NOMO-1 (cell line): ENCODE measurements around the gene MB.

Experiments
- DNase-seq, 2 experiments: peaks; one replicate each; lab custom pipeline; 2025; ENCODE audit not compliant: unreplicated experiment in 2 of 2; lab: John Stamatoyannopoulos, UW

Gene MB

DNA sequence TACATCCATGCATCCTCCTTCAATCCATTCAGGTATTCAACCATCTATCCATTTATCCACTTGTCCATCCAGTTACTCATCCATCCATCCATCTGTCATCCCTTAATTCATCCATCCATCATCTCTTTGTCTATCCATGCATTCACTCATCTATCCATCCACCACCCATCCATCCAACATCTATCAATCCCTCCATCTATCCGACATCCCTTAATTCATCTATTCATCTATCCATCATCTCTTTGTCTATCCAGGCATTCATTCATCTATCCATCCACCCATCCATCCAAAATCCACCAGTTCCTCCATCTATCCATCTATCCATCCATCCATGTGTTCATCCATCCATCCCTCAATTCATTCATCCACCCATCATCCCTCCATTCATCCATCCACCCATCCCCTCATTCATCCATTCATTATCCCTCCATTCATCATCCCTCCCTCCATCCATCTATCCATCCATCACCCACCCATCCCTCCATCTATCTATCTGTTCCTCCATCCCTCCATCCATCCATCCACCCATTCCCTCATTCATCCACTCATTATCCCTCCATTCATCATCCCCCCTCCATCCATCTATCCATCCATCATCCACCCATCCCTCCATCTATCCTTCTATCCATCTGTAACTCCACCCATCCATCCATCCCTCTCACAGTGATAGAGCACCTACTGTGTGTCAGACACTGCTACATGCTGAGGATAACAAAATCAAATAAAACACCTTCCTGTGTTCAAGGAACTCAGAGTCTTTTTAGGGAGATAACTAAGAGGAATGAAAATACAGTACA lies 1.5 kb upstream of the MB start:
- no peak for DNase-seq

DNA sequence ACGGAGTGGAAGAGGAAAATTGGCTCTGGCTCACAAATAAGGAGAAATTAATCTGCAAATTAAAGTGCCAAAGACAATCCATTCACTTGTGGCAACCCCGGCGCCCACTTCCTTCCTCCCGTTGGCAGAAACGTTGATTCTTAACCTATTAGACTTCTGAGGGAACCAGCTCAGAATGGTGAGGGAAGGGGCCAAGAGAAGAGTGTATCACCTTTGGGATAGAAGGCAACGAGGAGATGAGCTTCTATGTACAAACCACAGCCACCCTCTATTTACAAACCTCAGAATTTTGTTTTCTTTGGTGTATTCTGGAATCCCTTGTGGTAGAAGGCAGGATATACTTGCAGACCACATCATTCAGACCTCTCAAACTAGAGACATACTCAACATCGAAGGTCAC lies 1.1 kb downstream of the MB start:
- no peak for DNase-seq

DNA sequence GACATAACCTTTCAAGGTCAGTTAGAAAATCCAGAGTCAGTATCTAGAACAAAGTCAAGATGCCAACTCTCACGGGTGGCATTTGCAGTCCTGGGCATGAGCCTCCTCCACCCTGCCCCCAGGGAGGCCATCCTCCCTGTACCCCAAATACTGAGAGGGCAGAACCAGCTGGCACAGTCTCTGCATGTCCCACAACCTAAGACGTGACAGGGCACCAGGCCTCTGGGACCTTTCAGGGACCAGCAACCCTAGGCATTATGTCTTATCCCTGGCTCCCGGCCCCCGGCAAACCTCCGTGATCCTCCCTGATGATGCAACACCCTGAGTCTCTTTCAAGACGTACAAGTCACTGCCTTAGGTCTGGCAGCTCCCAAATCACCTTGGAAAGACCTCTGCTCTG lies 2.0 kb downstream of the MB start:
- no peak for DNase-seq

DNA sequence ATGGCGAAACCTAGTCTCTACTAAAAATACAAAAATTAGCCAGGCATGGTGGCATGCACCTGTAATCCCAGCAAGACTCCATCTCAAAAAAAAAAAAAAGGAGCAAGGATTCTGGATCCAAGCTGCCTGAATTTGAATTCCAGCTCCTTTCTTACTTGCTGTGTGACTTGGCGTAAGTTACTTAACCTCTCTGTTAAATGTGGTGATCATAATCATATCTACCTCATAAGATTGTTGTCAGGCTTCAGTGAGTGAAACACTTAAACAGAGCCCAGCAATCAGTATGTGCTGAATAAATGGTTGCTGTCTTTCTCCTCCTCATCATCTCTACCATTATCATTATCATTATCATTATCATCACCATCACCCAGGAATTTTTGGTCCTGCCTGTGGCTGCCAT lies 2.7 kb downstream of the MB start:
- no peak for DNase-seq

DNA sequence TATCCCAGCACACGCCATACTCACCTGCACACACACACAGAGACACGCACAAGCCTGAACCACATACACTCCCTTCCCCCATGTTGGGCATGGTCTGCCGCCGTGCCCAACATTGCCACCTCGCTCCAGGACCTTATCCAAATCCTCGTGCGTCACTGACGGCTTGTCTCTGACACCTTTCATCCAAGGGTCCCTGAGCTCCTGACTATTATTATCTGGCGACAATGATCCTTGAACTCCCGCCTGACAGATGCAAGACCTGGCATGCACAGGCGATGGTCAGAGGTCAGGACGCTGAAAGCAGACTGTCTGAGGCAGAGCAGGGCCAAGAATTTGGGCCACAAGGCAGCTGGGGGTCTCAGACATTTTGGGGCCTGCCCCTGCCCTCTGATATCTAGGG lies 4.2 kb downstream of the MB start:
- DNase-seq = no peak

DNA sequence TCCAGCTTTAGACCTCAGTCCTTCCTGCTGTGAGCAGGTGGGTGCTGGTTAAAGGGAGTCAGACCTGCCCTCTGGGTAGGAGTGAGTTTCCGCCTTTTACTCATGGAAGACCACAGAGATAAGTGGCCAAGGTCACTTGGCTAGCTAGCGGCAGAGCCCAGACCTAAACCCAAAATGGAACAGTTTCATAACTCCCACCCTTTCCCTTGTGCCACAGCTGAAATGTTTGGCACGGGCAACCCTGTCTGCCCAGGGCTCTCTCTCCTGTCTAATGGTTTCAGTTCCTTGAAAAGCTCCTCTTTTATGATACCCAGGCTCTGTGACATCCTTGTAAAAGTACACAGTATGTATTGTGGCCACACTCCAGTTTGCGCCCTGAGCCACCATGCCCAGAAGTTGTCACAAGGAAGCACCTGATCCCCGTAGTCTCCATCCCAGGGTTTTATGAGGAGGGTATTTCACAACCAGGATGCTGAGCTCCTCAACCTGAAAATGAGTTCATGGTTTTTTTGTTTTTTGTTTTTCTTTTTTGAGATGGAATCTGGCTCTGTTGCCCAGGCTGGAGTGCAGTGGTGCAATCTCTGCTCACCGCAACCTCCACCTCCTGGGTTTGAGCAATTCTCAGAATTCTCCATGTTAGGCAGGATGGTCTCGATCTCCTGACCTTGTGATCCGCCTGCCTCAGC lies 5.1 kb downstream of the MB start:
- peak; percentile 60 to 89 for DNase-seq

DNA sequence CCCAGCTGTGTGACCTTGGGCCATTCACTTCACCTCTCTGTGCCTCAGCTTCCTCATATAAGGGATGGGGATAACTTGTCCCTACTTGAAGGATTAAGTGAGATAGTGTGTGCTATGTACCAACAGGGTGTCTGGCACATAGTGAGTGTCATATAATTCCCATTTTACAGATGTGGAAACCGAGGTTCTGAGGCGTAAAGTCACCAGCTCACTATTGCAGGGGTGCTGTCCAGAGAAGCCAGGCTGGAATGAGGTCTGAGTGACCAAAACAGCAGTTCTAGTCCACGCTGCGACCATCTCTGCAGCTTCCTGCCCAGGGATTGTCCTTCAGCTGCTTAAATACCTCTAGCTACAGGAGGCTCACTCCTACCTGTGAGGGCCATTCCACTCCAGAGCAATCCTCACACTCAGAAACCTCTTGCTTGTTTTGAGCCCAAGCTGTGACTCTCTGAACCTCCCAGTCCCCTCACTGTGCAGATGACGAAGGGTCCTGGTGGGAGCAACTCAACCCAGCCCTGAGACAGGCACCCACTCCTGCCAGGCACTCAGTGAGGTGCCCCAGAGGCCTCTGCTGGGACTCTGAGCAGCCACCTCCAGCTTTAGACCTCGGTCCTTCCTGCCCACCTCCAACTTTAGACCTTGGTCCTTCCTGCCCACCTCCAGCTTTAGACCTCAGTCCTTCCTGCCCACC lies 5.8 kb downstream of the MB start:
- no peak for DNase-seq

DNA sequence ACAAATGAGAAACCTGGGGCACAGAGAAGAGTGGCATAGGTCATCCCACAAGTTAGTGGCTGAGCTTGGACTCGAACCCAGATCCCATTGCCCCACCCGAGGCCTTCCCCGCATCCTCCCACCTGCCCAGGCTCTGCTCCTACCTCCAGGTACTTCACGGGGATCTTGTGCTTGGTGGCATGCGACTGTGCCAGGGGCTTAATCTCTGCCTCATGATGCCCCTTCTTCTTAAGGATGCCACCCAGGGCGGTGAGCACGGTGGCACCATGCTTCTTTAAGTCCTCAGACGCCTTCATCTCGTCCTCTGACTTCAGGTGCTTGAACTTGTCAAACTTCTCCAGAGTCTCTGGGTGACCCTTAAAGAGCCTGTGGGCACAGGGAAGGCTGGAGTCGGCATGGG lies 6.4 kb downstream of the MB start:
- DNase-seq = no peak

DNA sequence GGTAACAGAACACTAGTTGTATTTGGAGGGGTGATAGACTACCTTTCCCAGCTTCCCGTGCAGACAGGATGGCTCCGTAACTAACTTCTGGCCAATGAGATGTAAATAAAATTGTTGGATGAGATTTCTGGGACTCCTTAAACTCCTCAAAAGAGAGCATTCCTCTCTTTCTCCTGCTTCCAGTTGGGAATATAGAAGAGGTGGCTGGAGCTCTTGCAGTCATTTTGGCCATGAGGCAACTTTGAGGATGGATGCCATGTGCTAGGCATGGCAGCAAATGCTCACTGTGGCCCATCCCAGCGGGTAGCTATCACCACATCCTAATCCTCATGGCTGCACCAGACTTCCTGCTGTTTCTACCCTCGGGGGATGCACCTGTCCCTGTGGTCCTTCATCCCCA lies 7.4 kb downstream of the MB start:
- DNase-seq = no peak

DNA sequence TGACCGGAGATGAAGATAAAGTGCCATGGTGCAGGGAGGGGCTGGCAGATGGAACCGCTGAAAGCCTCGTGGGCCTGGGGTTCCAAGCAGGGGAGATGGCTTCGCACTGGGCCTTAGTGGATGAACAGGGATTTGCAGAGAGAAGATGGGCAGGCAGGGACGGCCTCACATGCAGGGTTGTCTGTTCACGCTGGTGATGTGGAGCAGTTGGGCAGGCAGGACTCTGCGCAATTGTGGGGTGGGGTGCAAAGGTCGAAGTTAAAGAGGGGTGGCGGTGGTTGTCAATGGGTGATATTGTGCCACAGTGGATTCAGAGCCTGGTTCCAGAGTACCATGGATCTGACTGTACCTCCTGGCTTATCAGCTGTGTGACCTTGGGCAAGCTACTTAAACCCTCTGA lies 7.9 kb downstream of the MB start:
- no peak for DNase-seq

DNA sequence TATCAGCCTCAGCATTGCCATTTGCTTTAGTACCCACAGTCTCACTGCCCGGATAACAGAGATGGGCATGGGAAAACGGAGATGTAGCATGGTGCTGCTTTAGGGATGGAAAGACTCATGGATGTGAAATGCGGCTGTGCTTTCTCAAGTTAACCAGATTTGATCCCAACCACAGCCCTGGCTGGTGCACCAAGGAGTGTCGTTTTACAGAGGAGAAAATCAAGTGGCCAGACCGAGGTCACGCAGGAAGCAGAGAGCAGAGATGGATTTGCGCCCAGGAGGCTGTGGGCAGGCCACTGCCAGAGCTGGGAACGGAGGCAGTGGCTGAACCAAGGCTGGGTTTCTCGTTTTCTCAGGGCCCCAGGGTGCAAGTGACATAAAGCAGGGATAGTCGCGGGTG lies 9.0 kb downstream of the MB start:
- no peak for DNase-seq

DNA sequence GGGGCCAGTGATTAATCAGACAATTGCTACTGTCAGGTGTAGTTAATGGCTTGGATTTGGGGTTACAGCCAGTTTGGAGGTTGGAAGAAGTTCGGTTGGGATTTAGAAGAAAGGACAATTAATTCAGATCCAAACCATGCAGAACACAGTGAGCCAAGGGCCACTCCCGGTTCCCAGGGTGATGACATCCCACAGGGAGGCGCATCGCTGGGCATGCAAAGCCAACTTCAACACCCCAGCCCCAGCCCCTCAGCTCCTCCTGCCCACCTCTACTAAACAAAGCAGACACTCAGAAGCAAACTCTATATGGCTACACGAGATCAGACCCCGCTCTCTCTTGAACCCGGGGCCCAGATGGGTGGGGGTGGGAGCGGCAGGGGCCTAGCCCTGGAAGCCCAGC lies 10.2 kb downstream of the MB start:
- no peak for DNase-seq

DNA sequence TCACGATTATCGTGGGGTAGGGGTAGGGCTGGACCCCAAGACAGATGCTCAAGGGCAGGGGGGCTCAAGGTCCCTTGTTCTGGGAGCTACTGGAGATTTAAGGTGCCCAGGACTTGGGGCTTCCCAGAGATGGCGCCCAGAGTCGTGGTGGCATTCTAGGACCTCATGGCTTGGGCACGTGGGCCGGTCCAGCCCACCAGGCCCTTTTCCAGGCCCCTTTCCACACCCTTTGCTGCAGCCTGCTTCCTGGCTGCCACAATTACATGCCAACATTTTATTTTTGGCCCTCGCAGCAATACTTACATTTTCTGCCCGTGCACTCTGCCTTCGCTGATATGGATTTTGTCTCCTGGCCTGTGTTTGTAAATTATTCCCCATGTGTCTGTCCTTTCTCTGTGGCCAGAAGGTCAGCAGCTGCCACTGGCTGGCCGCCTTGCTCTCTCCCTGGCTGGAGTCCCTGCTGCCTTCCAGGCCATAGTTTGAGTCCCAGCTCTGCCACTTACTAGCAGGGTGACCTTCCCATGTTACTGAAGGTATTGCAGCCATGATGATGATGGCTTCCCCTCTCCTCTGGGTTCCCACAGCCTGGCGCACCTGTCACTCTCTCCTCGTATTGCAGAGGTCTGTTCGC lies 11.2 kb downstream of the MB start:
- DNase-seq = no peak

DNA sequence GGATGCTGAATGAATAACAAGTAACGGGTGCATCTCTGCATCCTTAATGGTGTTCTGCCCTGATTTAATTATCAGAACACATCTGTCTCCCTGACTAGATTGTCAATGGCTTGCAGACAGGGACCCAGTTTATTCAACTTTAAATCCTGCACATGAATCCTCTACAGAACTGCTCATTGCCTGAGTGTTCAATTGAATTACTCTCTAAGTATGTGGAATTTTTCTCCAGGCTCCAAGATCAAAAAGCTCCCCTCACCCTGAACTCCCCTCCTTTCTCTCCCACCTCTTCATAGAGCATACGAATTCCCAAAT lies 11.8 kb downstream of the MB start:
- no peak for DNase-seq

DNA sequence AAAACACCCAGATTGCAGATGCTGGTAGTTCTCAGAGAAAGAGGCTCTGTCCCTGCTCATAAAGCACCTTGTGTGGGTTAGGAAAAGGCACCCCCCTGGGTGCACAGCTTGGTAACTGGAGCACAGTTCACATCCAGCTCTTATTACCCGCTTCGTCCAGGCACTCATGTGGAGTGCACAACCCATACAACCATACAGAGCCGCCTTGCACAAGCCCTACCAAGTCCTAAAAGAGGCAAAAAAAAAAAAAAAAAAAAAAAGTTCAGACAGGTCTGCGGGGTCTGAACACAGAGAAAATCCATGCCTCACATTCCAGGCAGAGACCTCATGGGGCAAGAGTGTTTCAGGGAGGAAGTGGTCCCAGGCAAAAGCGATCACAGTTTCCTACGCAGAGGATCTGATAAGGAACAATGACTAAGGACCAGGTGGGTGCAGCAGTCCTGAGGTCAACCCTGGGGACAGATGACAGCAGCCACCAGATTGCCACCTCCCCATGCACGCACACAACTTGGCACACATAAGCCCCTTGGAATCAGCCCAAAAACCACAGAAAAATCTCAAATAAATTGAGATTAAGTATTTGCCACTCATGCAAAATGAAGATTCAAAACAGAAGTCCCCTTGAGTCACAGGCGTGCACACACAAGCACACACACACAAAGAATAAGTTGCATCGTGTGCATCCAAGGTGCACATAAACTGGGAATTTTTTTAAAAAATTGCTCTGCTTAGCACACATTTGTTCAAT lies 12.3 kb downstream of the MB start:
- peak in 1 of 2 experiments; percentile 35 for DNase-seq

DNA sequence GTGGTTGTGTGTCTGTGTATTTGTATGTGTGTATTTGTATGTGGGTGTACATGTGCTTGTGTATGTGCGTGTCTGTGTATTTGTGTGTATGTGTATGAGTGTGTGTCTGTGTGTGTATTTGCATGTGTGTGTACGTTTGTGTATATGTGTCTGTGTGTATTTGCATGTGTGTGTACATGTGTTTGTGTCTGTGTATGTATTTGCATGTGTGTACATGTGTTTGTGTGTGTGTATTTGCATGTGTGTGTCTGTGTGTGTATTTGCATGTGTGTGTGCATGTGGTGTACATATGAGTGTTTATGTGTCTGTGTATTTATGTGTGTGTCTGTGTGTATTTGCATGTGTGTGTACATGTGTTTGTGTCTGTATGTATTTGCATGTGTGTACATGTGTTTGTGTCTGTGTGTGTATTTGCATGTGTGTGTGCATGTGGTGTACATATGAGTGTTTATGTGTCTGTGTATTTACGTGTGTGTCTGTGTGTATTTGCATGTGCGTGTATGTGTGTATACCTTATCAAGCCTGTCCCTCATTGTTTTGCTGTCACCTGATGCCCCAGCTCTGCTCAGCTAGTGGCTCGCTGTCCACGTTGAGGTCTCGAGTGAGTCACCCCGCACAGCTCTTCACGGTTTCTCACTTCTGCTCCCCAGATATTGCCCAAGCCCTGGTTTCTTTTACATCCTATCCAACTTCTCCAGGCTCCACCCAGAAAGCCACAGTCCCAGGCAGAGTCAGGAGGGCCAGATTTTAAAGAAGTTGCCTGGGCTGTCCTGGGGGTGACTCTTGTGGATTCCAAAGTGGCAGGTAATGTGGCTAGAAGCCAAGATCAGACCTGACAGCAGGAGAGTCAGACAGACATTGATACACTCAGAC lies 15.2 kb downstream of the MB start:
- DNase-seq = peak; percentile 88 to 98

DNA sequence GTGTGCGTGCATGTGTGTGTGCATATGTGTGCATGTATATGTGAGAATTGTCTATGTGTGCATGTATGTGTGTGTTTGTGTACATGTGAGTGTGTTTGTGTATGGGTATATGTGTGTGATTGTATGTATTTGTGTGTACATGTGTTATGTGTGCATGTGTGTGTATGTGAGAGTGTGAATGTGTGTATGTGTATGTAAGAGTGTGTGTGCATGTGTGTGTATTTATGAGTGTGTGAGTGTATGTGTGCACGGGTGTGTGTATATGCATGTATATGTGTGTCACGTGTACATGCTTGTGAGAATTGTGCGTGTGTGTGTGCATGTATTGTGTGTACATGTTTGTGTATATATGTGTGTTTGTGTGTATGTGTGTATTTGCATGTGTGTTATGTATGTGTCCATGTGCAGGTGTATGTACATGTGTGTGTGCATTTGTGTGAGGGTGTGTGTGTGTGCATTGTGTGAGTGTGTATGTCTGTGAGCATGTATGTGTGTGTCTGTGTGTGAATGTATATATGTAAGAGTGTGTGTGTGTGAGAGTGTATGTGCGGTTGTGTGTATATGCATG lies 16.0 kb downstream of the MB start:
- no peak for DNase-seq

DNA sequence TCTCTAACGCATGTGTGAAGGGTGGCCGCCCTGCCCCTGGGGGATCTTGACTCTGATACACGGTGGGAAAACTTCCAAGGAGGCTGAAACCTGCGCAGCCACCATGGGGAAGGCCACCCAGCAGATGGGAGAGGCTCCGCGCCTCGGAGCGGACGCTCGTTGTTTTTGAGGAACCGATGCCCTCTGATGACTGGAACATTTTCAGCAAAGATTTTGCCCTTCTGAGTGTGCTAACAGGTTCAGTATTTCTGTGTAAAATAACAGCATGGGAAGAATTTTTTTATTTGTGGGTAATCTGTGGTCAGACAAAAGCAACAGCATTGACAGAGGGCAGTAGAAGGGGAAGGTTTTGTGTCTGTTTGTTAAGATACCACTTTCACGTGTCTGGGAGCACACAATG lies 16.7 kb downstream of the MB start:
- peak; percentile 40 to 66 for DNase-seq

DNA sequence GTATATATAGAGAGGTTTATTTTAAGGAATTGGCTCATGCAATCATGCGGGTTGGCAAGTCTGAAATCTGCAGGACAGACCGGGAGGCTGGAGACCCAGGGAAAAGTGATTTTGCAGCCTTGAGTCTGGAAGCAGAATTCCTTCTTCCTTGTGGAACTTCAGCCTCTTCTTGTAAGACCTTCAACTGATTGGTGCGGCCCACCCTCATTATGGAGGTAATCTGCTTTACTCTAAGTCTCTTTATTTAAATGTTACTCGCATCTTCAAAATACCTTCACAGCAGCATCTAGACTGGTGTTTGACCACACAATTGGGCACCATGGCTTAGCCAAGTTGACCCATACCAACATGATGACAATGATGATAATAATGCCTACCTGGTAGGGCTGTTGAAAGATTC lies 17.8 kb downstream of the MB start:
- DNase-seq = no peak

DNA sequence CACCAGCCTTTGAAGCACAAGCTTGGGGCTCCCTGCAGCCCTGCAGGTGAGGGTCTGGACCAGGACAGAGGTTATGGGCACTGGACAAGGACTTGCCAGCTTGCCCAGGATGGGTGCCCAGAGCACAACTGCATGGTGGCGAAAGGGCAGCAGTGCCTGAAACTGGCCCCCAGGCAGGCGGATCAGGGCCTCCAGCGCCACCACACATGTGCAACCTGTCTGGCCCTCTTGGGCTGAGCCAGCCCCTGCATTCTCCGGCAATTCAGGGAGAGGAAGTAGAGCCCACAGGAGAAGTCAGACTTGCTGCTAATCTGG lies 18.8 kb downstream of the MB start:
- DNase-seq = peak; percentile 33 to 44
